Measurements from ENCODE around the gene INAFM2.

Gene INAFM2

GRCh38 chr15:40323239-40323952 lies at the start of gene INAFM2:
TSS of gene INAFM2 (plus strand) at chr15:40323692. CDS start at chr15:40324056, 364 bp downstream.
- H3K4me1 ChIP-seq (ENCODE audit: control insufficient read depth, insufficient read depth, low read length): peaks cover 45% of the 10 kb centered on the region
- H3K36me3 ChIP-seq (ENCODE audit: control insufficient read depth in 2 of 2, insufficient read depth in 2 of 2, low read length in 2 of 2): peaks cover 4 to 5% of the 10 kb centered on the region in 2 donors
- H3K27me3 ChIP-seq (ENCODE audit: control insufficient read depth in 1 of 2, insufficient read depth in 2 of 2, low read length in 2 of 2): no peaks in the 10 kb centered on the region
- peak within 1 kb of the TSS; percentile 76 to 96 for H3K9ac ChIP-seq (ENCODE audit: low read length in 2 of 2)
- H3K27ac ChIP-seq (ENCODE audit: low read length): peak within 1 kb of the TSS; percentile 99
- H3K4me3 ChIP-seq (ENCODE audit: low read length in 2 of 2): peak within 1 kb of the TSS; percentile 84 to 86
- H3K9me3 ChIP-seq (ENCODE audit: control insufficient read depth in 2 of 2, low read length in 2 of 2): no peaks in the 10 kb centered on the region

- peak overlapping the region in 1 of 2 donors; percentile 5 for H3K9ac ChIP-seq (ENCODE audit: low read length in 2 of 2)
- no peaks in the 10 kb centered on the region for H3K9me3 ChIP-seq (ENCODE audit: control insufficient read depth in 2 of 2, low read length in 2 of 2)
- peaks cover 2 to 11% of the 10 kb centered on the region in 2 donors for H3K27me3 ChIP-seq (ENCODE audit: control insufficient read depth in 1 of 2, insufficient read depth in 2 of 2, low read length in 2 of 2)
- H3K4me1 ChIP-seq (ENCODE audit: control insufficient read depth, insufficient read depth, low read length): peaks cover 7% of the 10 kb centered on the region
- H3K36me3 ChIP-seq (ENCODE audit: control insufficient read depth in 2 of 2, insufficient read depth in 2 of 2, low read length in 2 of 2): no peaks in the 10 kb centered on the region
- no peak overlapping the region for H3K4me3 ChIP-seq (ENCODE audit: low read length in 2 of 2)
- H3K27ac ChIP-seq (ENCODE audit: low read length): no peak overlapping the region
These were observed 48.9 kb upstream of the INAFM2 start for GRCh38 chr15:40274350-40275274.

- no peak overlapping the region for H3K27ac ChIP-seq (ENCODE audit: low read length)
- peaks cover 3 to 20% of the 10 kb centered on the region in 2 donors for H3K27me3 ChIP-seq (ENCODE audit: control insufficient read depth in 1 of 2, insufficient read depth in 2 of 2, low read length in 2 of 2)
- no peaks in the 10 kb centered on the region for H3K36me3 ChIP-seq (ENCODE audit: control insufficient read depth in 2 of 2, insufficient read depth in 2 of 2, low read length in 2 of 2)
- peaks cover 8% of the 10 kb centered on the region for H3K4me1 ChIP-seq (ENCODE audit: control insufficient read depth, insufficient read depth, low read length)
- no peak overlapping the region for H3K4me3 ChIP-seq (ENCODE audit: low read length in 2 of 2)
- H3K9ac ChIP-seq (ENCODE audit: low read length in 2 of 2): no peak overlapping the region
- no peaks in the 10 kb centered on the region for H3K9me3 ChIP-seq (ENCODE audit: control insufficient read depth in 2 of 2, low read length in 2 of 2)
These were observed 48.0 kb upstream of the INAFM2 start for GRCh38 chr15:40275523-40275922.

GRCh38 chr15:40275954-40276353 lies 47.5 kb upstream of the INAFM2 start:
- no peak overlapping the region for H3K4me3 ChIP-seq (ENCODE audit: low read length in 2 of 2)
- H3K27me3 ChIP-seq (ENCODE audit: control insufficient read depth in 1 of 2, insufficient read depth in 2 of 2, low read length in 2 of 2): peaks cover 7 to 24% of the 10 kb centered on the region in 2 donors
- no peaks in the 10 kb centered on the region for H3K9me3 ChIP-seq (ENCODE audit: control insufficient read depth in 2 of 2, low read length in 2 of 2)
- no peak overlapping the region for H3K9ac ChIP-seq (ENCODE audit: low read length in 2 of 2)
- no peaks in the 10 kb centered on the region for H3K36me3 ChIP-seq (ENCODE audit: control insufficient read depth in 2 of 2, insufficient read depth in 2 of 2, low read length in 2 of 2)
- peaks cover 8% of the 10 kb centered on the region for H3K4me1 ChIP-seq (ENCODE audit: control insufficient read depth, insufficient read depth, low read length)
- no peak overlapping the region for H3K27ac ChIP-seq (ENCODE audit: low read length)

- Histone ChIP-seq H3K9me3 (ENCODE audit: control insufficient read depth in 2 of 2, low read length in 2 of 2) (no peaks in the 10 kb centered on the region), H3K4me3 (ENCODE audit: low read length in 2 of 2) (no peak overlapping the region), H3K4me1 (ENCODE audit: control insufficient read depth, insufficient read depth, low read length) (peaks cover 15% of the 10 kb centered on the region), H3K9ac (ENCODE audit: low read length in 2 of 2) (no peak overlapping the region), H3K36me3 (ENCODE audit: control insufficient read depth in 2 of 2, insufficient read depth in 2 of 2, low read length in 2 of 2) (no peaks in the 10 kb centered on the region), H3K27ac (ENCODE audit: low read length) (no peak overlapping the region), H3K27me3 (ENCODE audit: control insufficient read depth in 1 of 2, insufficient read depth in 2 of 2, low read length in 2 of 2) (peaks cover 12 to 34% of the 10 kb centered on the region in 2 donors)
These were observed 46.6 kb upstream of the INAFM2 start for GRCh38 chr15:40276927-40277326.

- no peaks in the 10 kb centered on the region for H3K9me3 ChIP-seq (ENCODE audit: control insufficient read depth in 2 of 2, low read length in 2 of 2)
- H3K36me3 ChIP-seq (ENCODE audit: control insufficient read depth in 2 of 2, insufficient read depth in 2 of 2, low read length in 2 of 2): no peaks in the 10 kb centered on the region
- H3K27ac ChIP-seq (ENCODE audit: low read length): no peak overlapping the region
- H3K4me1 ChIP-seq (ENCODE audit: control insufficient read depth, insufficient read depth, low read length): peaks cover 20% of the 10 kb centered on the region
- H3K4me3 ChIP-seq (ENCODE audit: low read length in 2 of 2): no peak overlapping the region
- peaks cover 12 to 40% of the 10 kb centered on the region in 2 donors for H3K27me3 ChIP-seq (ENCODE audit: control insufficient read depth in 1 of 2, insufficient read depth in 2 of 2, low read length in 2 of 2)
- H3K9ac ChIP-seq (ENCODE audit: low read length in 2 of 2): no peak overlapping the region
These were observed 46.0 kb upstream of the INAFM2 start for GRCh38 chr15:40277471-40277870.

GRCh38 chr15:40278026-40278425 lies 45.5 kb upstream of the INAFM2 start:
- Histone ChIP-seq H3K4me3 (ENCODE audit: low read length in 2 of 2) (no peak overlapping the region), H3K27ac (ENCODE audit: low read length) (no peak overlapping the region), H3K27me3 (ENCODE audit: control insufficient read depth in 1 of 2, insufficient read depth in 2 of 2, low read length in 2 of 2) (peaks cover 12 to 41% of the 10 kb centered on the region in 2 donors), H3K4me1 (ENCODE audit: control insufficient read depth, insufficient read depth, low read length) (peaks cover 26% of the 10 kb centered on the region), H3K9ac (ENCODE audit: low read length in 2 of 2) (no peak overlapping the region), H3K9me3 (ENCODE audit: control insufficient read depth in 2 of 2, low read length in 2 of 2) (no peaks in the 10 kb centered on the region), H3K36me3 (ENCODE audit: control insufficient read depth in 2 of 2, insufficient read depth in 2 of 2, low read length in 2 of 2) (no peaks in the 10 kb centered on the region)

- peaks cover 12 to 49% of the 10 kb centered on the region in 2 donors for H3K27me3 ChIP-seq (ENCODE audit: control insufficient read depth in 1 of 2, insufficient read depth in 2 of 2, low read length in 2 of 2)
These were observed 43.9 kb upstream of the INAFM2 start for GRCh38 chr15:40279437-40280141.

GRCh38 chr15:40280260-40281056 lies 43.0 kb upstream of the INAFM2 start:
- peaks cover 44% of the 10 kb centered on the region for H3K4me1 ChIP-seq (ENCODE audit: control insufficient read depth, insufficient read depth, low read length)
- no peaks in the 10 kb centered on the region for H3K9me3 ChIP-seq (ENCODE audit: control insufficient read depth in 2 of 2, low read length in 2 of 2)
- H3K4me3 ChIP-seq (ENCODE audit: low read length in 2 of 2): no peak overlapping the region
- H3K27ac ChIP-seq (ENCODE audit: low read length): no peak overlapping the region
- no peak overlapping the region for H3K9ac ChIP-seq (ENCODE audit: low read length in 2 of 2)
- H3K36me3 ChIP-seq (ENCODE audit: control insufficient read depth in 2 of 2, insufficient read depth in 2 of 2, low read length in 2 of 2): no peaks in the 10 kb centered on the region
- H3K27me3 ChIP-seq (ENCODE audit: control insufficient read depth in 1 of 2, insufficient read depth in 2 of 2, low read length in 2 of 2): peaks cover 12 to 49% of the 10 kb centered on the region in 2 donors

More at GRCh38 chr15:40279437-40280141, 43.9 kb upstream of the INAFM2 start:
- H3K27ac ChIP-seq (ENCODE audit: low read length): no peak overlapping the region
- H3K36me3 ChIP-seq (ENCODE audit: control insufficient read depth in 2 of 2, insufficient read depth in 2 of 2, low read length in 2 of 2): no peaks in the 10 kb centered on the region
- no peak overlapping the region for H3K9ac ChIP-seq (ENCODE audit: low read length in 2 of 2)
- H3K9me3 ChIP-seq (ENCODE audit: control insufficient read depth in 2 of 2, low read length in 2 of 2): no peaks in the 10 kb centered on the region
- H3K4me3 ChIP-seq (ENCODE audit: low read length in 2 of 2): peak overlapping the region in 1 of 2 donors; percentile 29
- H3K4me1 ChIP-seq (ENCODE audit: control insufficient read depth, insufficient read depth, low read length): peaks cover 37% of the 10 kb centered on the region
